NB4 (cell line): ENCODE data around the gene HEMK1.

Experiments
- DNase-seq: peaks from one replicate; pipeline ENCODE4 v3.0.0; 2010; ENCODE audit warnings: low read depth
- H3K4me3 ChIP-seq: one replicate; pipeline ENCODE4 v1.5.1; 2011; ENCODE audit warnings: mild to moderate bottlenecking, low read depth, low read length, moderate library complexity
- MAX ChIP-seq: IDR thresholded peaks from 2 replicates; pipeline ENCODE4 v1.6.1; 2011; ENCODE audit warnings: low read depth, low read length
- MYC ChIP-seq: IDR thresholded peaks from 2 replicates; pipeline ENCODE4 v1.6.1; 2011; ENCODE audit warnings: low read depth, low read length
- POLR2A ChIP-seq: IDR thresholded peaks from 2 replicates; pipeline ENCODE4 v1.6.1; 2011; ENCODE audit warnings: mild to moderate bottlenecking; ENCODE audit not compliant: insufficient read length; ENCODE audit errors: extremely low read depth
- TF ChIP-seq, protein P1 (sequence below): IDR thresholded peaks from one replicate; pipeline ENCODE4 v1.5.1; 2012; ENCODE audit warnings: low read depth, low read length

The HEMK1 gene

DNA sequence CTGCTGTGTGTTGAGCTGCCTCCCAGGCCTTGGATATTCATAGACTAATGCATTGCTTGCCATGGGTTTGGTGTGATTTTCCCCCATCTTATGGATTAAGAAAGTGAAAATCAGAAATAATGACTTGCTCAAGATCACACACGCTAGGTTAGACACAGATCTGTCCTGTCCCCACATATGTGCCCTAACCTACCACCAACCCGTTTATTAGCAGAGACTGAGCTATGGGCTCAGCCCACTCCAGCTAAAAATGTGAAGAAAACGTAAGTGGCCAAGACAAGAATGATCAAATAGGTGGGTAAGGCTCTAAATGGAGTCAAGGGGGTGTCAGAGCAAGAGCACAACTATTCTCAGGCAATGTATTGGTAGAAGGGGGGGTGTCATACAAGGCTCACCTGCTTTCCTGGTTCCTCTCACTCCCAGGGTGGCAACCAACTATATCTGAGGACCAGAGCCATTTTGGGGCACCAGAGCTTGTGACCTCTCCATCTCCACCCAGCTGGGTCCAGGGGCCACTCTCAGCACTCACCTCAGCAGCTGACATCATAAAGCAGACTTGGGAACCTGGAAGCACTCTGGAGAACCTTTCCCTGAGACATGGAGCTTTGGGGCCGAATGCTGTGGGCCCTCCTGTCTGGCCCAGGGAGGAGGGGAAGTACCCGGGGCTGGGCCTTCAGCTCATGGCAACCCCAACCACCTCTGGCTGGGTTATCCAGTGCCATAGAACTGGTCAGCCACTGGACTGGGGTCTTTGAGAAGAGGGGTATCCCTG is 1.4 kb downstream of the HEMK1 start:
- peak overlapping the region; percentile 93 for H3K4me3 ChIP-seq
- DNase-seq, result no peak
- TF ChIP-seq MYC (no peak), POLR2A (no peak), MAX (no peak)
- TF ChIP-seq, protein P1, sequence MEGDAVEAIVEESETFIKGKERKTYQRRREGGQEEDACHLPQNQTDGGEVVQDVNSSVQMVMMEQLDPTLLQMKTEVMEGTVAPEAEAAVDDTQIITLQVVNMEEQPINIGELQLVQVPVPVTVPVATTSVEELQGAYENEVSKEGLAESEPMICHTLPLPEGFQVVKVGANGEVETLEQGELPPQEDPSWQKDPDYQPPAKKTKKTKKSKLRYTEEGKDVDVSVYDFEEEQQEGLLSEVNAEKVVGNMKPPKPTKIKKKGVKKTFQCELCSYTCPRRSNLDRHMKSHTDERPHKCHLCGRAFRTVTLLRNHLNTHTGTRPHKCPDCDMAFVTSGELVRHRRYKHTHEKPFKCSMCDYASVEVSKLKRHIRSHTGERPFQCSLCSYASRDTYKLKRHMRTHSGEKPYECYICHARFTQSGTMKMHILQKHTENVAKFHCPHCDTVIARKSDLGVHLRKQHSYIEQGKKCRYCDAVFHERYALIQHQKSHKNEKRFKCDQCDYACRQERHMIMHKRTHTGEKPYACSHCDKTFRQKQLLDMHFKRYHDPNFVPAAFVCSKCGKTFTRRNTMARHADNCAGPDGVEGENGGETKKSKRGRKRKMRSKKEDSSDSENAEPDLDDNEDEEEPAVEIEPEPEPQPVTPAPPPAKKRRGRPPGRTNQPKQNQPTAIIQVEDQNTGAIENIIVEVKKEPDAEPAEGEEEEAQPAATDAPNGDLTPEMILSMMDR, result no peak

GRCh38 chr3:50571486-50571885 is 2.2 kb downstream of the HEMK1 start:
- TF ChIP-seq, protein P1, result no peak
- TF ChIP-seq MYC, result no peak
- no peak for TF ChIP-seq POLR2A

DNA sequence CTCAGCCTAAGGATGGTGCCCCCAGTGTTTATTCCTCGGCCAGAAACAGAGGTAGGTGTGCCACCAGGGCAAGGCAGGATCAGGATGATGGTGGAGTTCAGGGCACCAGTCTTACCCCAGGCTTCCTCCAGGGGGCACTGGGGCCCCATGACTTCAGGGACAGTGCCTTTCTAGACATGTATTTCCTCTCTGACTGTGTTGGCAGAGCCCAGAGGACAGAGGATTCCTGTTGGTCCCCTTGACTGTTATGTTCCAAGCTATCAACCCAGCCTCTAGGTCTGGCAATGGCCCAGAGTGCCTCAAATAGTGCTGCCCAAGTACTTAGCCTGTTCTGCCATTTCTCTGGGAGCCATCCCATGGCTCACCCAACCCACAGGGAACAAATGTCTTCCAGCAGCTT is 2.8 kb downstream of the HEMK1 start:
- peak; percentile 78 for DNase-seq
- TF ChIP-seq POLR2A (no peak), MAX (peak; percentile 46; the same call in 1 of the 2 replicates), MYC (peak; percentile 40; the same call in 1 of the 2 replicates)
- TF ChIP-seq, protein P1, result peak; percentile 89

More at GRCh38 chr3:50571486-50571885, 2.2 kb downstream of the HEMK1 start:
- H3K4me3 ChIP-seq, result no peak overlapping the region
- no peak for DNase-seq

GRCh38 chr3:50572801-50573371 is 3.6 kb downstream of the HEMK1 start:
- TF ChIP-seq MYC (no peak), POLR2A (no peak), MAX (no peak)
- TF ChIP-seq, protein P1, result no peak
- DNase-seq, result no peak
- H3K4me3 ChIP-seq, result no peak overlapping the region

More for the DNA sequence above, 2.8 kb downstream of the HEMK1 start:
- no peak overlapping the region for H3K4me3 ChIP-seq

DNA sequence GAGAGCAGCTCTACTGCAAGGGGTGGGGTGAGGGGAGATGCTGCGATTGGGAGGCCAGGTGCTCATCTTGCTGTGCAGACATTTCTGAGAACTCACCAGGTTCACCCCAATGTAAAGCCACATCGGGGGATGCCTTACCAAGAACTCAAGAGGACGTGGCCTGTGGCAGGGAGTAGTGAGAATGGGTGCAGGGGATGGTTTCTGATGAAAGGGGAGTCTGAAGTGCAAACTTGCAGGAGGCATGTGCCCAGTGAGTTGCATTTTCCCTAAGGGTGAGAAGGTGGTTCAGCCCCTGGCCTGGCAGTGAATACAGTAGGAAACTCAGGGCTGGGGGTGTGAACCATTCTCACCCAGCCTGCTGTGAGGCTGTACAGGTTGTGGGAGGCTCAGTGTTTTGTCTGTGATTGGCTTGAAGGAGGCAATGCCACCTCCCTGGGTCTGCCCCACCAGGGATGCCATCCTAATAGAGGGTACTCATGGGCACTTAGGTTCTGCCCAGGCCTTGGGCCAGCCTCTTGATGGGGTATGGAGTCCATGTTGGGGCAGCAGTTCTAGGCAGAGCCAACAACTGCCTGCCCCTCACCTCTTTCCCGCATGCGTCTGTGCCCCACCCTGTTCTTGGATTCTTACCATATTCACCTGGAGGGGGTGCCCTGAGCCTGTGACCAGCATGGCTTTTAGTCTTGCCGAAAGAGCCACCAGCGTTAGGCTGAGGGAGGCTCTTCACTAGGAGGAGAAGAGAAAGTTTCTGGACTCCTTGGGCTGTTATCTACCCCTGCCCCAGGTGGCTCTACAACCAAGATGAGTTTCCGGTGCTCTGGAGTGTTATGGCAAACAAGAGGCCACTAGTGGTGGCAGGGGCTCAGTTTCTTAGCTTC is 4.5 kb downstream of the HEMK1 start:
- no peak for DNase-seq
- no peak overlapping the region for H3K4me3 ChIP-seq
- no peak for TF ChIP-seq MYC
- TF ChIP-seq MAX, result no peak
- TF ChIP-seq, protein P1, result no peak
- TF ChIP-seq POLR2A, result no peak
